Measurements from ENCODE around the gene FOXM1. TPM values are rescaled to one million over a fixed set of nuclear protein-coding genes. Genes with fewer than 3 reads are reported as not detected.

Gene FOXM1
- total RNA-seq, 2 donors from 2014 or later, result 0.52 TPM; not detected in 1

DNA sequence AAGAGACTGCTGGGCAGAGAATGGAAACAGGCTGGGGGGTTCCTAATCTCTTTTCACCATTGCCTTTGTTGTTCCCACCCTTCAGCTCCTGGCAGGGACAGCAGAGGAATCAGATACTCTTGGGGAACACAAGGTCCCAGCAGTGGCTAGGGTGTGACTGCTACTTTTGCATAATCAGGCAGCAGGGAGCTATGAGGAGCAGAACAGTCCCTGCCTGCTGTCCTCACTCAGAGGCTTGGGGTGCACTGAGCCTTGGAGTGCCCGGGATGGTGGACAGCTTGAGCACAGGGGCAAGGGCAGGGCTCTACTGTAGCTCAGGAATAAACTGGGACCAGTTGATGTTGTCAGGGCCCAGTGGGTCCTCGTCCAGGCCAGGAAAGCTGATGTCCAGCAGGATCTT lies 18.6 kb downstream of the FOXM1 start:
- WGBS, 2 donors, result 77 to 96% methylated on average over 2 of the region's 2 CpGs
- Histone ChIP-seq H3K9me3 (no peaks in the 10 kb centered on the region), H3K36me3 (replicated peaks in 1 of 2; ENCODE audit: insufficient read depth in 1 of 2, low read depth in 2 of 2) (no peaks in the 10 kb centered on the region), H3K27me3 (no peaks in the 10 kb centered on the region), H3K4me3 (no peak overlapping the region), H3K4me1 (peaks cover 10% of the 10 kb centered on the region), H3K27ac (no peak overlapping the region)
- intact Hi-C loops (cut with DNase I), result no loop called here
- TF ChIP-seq POLR2A (IDR thresholded peaks at IDR 0.05), result no peak
- TF ChIP-seq, protein P1, sequence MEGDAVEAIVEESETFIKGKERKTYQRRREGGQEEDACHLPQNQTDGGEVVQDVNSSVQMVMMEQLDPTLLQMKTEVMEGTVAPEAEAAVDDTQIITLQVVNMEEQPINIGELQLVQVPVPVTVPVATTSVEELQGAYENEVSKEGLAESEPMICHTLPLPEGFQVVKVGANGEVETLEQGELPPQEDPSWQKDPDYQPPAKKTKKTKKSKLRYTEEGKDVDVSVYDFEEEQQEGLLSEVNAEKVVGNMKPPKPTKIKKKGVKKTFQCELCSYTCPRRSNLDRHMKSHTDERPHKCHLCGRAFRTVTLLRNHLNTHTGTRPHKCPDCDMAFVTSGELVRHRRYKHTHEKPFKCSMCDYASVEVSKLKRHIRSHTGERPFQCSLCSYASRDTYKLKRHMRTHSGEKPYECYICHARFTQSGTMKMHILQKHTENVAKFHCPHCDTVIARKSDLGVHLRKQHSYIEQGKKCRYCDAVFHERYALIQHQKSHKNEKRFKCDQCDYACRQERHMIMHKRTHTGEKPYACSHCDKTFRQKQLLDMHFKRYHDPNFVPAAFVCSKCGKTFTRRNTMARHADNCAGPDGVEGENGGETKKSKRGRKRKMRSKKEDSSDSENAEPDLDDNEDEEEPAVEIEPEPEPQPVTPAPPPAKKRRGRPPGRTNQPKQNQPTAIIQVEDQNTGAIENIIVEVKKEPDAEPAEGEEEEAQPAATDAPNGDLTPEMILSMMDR (IDR thresholded peaks at IDR 0.05), result no peak
- DNase-seq (no peak), ATAC-seq (no peak)

DNA sequence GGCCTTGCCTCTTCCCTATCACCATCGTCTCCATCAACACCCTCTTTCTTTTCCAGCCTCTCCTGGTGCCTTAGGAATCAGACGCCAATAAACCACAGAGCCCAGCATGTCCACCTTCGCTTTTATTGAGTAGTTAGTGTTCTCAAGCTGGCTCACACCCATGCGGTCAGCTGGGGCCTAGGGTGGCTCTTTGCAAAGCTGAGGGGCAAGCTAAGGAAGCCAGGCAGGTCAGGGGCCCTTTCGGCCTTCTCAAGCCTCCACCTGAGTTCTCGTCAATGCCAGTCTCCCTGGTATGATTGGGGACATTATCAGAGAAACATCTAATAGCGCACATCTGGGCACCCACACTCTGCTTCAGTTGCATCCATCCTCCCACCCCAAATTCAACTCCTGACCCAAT lies 19.4 kb downstream of the FOXM1 start:
- Histone ChIP-seq H3K4me1 (peaks cover 10% of the 10 kb centered on the region), H3K36me3 (replicated peaks in 1 of 2; ENCODE audit: insufficient read depth in 1 of 2, low read depth in 2 of 2) (no peaks in the 10 kb centered on the region), H3K4me3 (no peak overlapping the region), H3K27me3 (no peaks in the 10 kb centered on the region), H3K27ac (no peak overlapping the region), H3K9me3 (no peaks in the 10 kb centered on the region)
- intact Hi-C loops (cut with DNase I), result no loop called here
- no peak for DNase-seq
- ATAC-seq, result no peak
- 88 to 93% methylated on average over 7 of the region's 7 CpGs for WGBS, 2 donors
- no peak for TF ChIP-seq POLR2A (IDR thresholded peaks at IDR 0.05)
- TF ChIP-seq, protein P1 (IDR thresholded peaks at IDR 0.05), result no peak

DNA sequence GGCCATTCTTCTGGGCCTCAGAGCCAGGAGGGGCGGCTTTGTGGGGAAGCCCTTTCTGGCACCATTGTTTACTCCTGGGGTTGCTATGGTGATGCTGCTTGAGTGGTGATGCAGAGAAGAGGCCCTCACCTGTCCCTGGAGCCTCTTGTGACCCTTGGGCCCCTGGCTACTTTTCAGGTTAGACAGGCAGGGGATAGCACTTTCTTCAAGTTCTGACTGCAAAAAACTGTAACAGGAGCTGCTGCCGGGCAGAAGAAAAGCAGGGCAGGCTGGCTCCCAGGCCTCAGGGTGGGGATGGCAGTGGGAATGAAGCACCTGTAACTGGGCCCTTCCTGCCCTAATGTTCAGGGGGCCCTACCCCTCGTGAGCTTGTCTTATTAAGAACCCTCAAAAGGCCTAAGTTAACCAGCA lies 19.9 kb downstream of the FOXM1 start, which contains the start of gene TEX52:
Gene TEX52 (minus strand): TSS at position 19 of the 411 bp plus-strand sequence. CDS start 13 bp downstream, at position 6.
- Histone ChIP-seq H3K36me3 (replicated peaks in 1 of 2; ENCODE audit: insufficient read depth in 1 of 2, low read depth in 2 of 2) (no peaks in the 10 kb centered on the region), H3K9me3 (no peaks in the 10 kb centered on the region), H3K27me3 (no peaks in the 10 kb centered on the region), H3K4me1 (peaks cover 10% of the 10 kb centered on the region), H3K27ac (no peak within 1 kb of the TSS), H3K4me3 (no peak within 1 kb of the TSS)
- WGBS, 2 donors, result 38 to 61% methylated on average over 3 of the region's 3 CpGs
- TF ChIP-seq, protein P1 (IDR thresholded peaks at IDR 0.05), result no peak
- intact Hi-C loops (cut with DNase I), result no loop called here
- DNase-seq (no peak), ATAC-seq (no peak)

DNA sequence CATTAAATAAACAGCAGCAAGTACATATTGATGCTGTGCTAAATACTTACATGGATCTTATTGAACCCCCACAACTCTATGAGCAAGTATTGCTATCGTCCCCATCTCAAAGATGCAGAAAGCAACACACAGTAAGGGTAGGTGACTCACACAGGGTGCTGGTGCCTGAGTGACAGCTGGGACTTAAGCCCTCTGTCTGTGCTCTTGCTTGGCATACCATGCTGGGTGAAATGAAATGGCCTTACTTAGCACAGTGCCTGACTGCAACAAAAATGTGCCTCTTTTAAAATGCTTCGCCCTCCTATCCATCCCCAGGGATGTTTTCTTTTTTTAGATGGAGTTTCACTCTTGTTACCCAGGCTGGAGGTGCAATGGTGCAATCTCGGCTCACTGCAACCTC lies 20.9 kb downstream of the FOXM1 start:
- DNase-seq (peak in 1 of 4 donors; percentile 34), ATAC-seq (no peak)
- intact Hi-C loops (cut with DNase I), result no loop called here
- Histone ChIP-seq H3K27me3 (no peaks in the 10 kb centered on the region), H3K36me3 (replicated peaks in 1 of 2; ENCODE audit: insufficient read depth in 1 of 2, low read depth in 2 of 2) (no peaks in the 10 kb centered on the region), H3K4me3 (no peak overlapping the region), H3K4me1 (peaks cover 10% of the 10 kb centered on the region), H3K27ac (no peak overlapping the region), H3K9me3 (no peaks in the 10 kb centered on the region)
- WGBS, 2 donors, result 88 to 98% methylated on average over 3 of the region's 3 CpGs
- no peak for TF ChIP-seq POLR2A (IDR thresholded peaks at IDR 0.05)
- TF ChIP-seq, protein P1 (IDR thresholded peaks at IDR 0.05), result no peak

DNA sequence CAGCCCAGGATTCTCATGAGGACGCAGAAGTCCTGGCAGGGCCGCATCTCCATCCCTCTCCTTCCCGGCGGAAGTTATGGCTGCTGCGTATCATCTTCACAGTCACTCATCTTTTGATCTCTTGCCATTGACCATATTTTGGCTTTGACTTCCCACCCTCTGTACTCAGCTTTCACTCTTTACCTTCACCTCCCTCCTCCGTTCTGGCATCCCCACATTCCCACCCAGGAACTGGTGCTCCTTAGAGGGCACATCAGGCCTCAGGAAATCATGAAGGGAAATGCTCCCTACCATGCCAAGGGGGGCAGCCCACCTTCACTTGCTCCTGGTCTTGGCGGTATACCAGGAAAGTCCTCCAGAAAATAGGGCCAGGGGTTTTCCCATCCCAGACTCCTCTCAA lies 21.4 kb downstream of the FOXM1 start:
- Histone ChIP-seq H3K27me3 (no peaks in the 10 kb centered on the region), H3K36me3 (replicated peaks in 1 of 2; ENCODE audit: insufficient read depth in 1 of 2, low read depth in 2 of 2) (no peaks in the 10 kb centered on the region), H3K9me3 (no peaks in the 10 kb centered on the region), H3K4me1 (peaks cover 10% of the 10 kb centered on the region), H3K27ac (peak overlapping the region in 1 of 4 donors; percentile 55), H3K4me3 (no peak overlapping the region)
- DNase-seq (no peak), ATAC-seq (no peak)
- WGBS, 2 donors, result 87 to 94% methylated on average over 7 of the region's 7 CpGs
- intact Hi-C loops (cut with DNase I), result no loop called here
- TF ChIP-seq POLR2A (IDR thresholded peaks at IDR 0.05), result no peak
- TF ChIP-seq, protein P1 (IDR thresholded peaks at IDR 0.05), result no peak
